Progenitor cell of endocrine pancreas (in vitro differentiated cells): ENCODE measurements around the gene ZNF235. TPM values are rescaled to one million over a fixed set of nuclear protein-coding genes. Genes with fewer than 3 reads are reported as not detected.

ENCODE experiments used
- DNase-seq: peaks from one replicate; pipeline ENCODE4 v3.0.0; 2021; ENCODE audit warnings: low spot score; ENCODE audit not compliant: unreplicated experiment
- H3K27ac Mint-ChIP-seq: 2 replicates; pipeline ENCODE4 v1.8.0; 2021; ENCODE audit warnings: mild to moderate bottlenecking, moderate library complexity, mixed read lengths
- H3K27me3 Mint-ChIP-seq: 2 replicates; pipeline ENCODE4 v1.8.0; 2021; ENCODE audit warnings: mixed read lengths
- H3K36me3 Mint-ChIP-seq: 2 replicates; pipeline ENCODE4 v1.8.0; 2022; ENCODE audit warnings: mixed read lengths; ENCODE audit not compliant: insufficient read depth
- H3K4me1 Mint-ChIP-seq: 2 replicates; pipeline ENCODE4 v1.8.0; 2021; ENCODE audit warnings: low read depth, mixed read lengths
- H3K4me3 Mint-ChIP-seq: 2 replicates; pipeline ENCODE4 v1.8.0; 2021; ENCODE audit warnings: low read depth, mild to moderate bottlenecking, moderate library complexity, mixed read lengths
- H3K9me3 Mint-ChIP-seq: 2 replicates; pipeline ENCODE4 v1.8.0; 2021; ENCODE audit warnings: low read depth, mixed read lengths
- total RNA-seq: library from RNA; stranded (reverse); gene quantifications from 2 replicates; pipeline ENCODE4 v1.2.1, GENCODE V29; 2021
- TF ChIP-seq, protein P1 (sequence below): fragments of 200-600 bp; sonication (generic); IDR thresholded peaks from one replicate; pipeline ENCODE4 v1.5.0; 2021; ENCODE audit warnings: antibody characterized with exemption, mild to moderate bottlenecking; ENCODE audit not compliant: unreplicated experiment

ZNF235 gene
- total RNA-seq, 1 donor from 2014 or later: 15.0 TPM

DNA sequence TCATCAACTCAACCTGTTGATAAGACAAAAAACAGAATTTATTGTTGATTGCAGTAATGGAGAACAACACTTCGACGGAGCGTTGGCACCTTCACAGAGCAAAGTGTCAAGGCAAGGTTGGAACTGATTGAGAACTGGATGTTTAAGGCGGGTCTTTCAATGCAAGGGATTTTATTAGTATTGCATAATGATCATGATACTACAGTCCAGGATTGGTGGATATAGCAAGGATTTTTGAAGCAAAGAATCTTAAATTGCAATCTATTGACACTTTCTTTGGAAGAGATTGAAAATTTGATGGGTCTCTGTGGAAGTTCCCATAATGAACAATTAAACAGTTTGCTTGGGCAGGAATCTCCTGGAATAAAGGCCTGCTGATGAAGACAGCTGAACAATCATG is 632 bp upstream of the ZNF235 start:
- no peak overlapping the region for H3K27ac Mint-ChIP-seq
- peaks cover 7% of the 10 kb centered on the region for H3K36me3 Mint-ChIP-seq
- DNase-seq: no peak
- peak overlapping the region; percentile 88 for H3K4me3 Mint-ChIP-seq
- no peaks in the 10 kb centered on the region for H3K27me3 Mint-ChIP-seq
- H3K4me1 Mint-ChIP-seq: peaks cover 9% of the 10 kb centered on the region
- H3K9me3 Mint-ChIP-seq: peaks cover 25% of the 10 kb centered on the region
- TF ChIP-seq, protein P1, sequence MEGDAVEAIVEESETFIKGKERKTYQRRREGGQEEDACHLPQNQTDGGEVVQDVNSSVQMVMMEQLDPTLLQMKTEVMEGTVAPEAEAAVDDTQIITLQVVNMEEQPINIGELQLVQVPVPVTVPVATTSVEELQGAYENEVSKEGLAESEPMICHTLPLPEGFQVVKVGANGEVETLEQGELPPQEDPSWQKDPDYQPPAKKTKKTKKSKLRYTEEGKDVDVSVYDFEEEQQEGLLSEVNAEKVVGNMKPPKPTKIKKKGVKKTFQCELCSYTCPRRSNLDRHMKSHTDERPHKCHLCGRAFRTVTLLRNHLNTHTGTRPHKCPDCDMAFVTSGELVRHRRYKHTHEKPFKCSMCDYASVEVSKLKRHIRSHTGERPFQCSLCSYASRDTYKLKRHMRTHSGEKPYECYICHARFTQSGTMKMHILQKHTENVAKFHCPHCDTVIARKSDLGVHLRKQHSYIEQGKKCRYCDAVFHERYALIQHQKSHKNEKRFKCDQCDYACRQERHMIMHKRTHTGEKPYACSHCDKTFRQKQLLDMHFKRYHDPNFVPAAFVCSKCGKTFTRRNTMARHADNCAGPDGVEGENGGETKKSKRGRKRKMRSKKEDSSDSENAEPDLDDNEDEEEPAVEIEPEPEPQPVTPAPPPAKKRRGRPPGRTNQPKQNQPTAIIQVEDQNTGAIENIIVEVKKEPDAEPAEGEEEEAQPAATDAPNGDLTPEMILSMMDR: no peak

DNA sequence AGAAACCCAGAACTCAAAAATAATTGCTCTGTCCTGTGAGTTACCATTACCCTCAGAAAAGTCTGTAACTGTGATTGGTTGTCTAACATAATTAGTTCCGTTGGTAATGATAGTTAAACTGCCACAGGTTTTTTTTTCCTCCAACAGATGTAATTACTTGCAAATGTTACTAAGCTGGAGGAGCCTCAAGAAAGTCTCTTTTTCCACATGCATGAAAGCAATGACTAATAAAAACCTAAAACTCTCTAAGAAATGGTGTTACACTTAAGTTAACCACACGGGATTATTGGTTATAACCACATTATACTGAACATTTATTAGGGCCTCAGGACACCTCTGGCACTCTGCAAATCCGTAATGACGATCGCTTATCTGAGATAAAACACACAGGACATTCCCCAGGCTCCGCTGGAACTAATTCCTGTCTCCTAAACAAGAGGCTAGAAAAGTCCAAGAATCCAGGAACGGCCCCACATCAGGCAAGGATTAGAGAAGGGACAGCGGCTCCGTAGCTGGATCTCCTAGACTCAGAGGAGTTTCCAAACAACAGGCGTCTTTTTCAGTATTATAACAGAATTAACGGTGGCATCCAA is 753 bp downstream of the ZNF235 start:
- H3K9me3 Mint-ChIP-seq: peaks cover 21% of the 10 kb centered on the region
- H3K27ac Mint-ChIP-seq: peak overlapping the region; percentile 90
- no peaks in the 10 kb centered on the region for H3K27me3 Mint-ChIP-seq
- DNase-seq: no peak
- TF ChIP-seq, protein P1: no peak
- H3K4me1 Mint-ChIP-seq: peaks cover 9% of the 10 kb centered on the region
- H3K4me3 Mint-ChIP-seq: peak overlapping the region; percentile 88
- peaks cover 14% of the 10 kb centered on the region for H3K36me3 Mint-ChIP-seq

DNA sequence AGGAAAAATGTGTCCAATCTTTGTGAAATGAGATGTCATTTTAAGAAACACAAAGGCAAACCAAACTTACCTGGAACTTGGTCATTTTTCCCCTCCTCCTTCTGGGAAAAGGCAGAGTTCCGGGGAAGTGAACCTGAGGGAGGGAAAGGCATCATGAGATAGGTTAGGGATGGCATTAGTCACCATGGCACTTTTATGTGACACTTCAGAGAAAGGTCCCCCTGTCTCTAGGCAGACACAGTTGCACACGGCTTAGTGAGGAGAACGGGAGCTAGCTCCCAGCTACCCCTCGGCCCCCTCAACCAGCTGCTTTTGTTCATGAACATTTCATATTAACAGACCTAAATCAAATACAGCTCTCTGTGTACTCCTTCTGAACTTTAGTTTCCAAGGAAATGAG is 1.5 kb downstream of the ZNF235 start:
- Mint-ChIP-seq H3K27me3 (no peaks in the 10 kb centered on the region), H3K36me3 (peaks cover 18% of the 10 kb centered on the region), H3K4me3 (peak overlapping the region; percentile 88), H3K4me1 (peaks cover 9% of the 10 kb centered on the region), H3K27ac (no peak overlapping the region), H3K9me3 (peaks cover 16% of the 10 kb centered on the region)
- TF ChIP-seq, protein P1: no peak
- no peak for DNase-seq

DNA sequence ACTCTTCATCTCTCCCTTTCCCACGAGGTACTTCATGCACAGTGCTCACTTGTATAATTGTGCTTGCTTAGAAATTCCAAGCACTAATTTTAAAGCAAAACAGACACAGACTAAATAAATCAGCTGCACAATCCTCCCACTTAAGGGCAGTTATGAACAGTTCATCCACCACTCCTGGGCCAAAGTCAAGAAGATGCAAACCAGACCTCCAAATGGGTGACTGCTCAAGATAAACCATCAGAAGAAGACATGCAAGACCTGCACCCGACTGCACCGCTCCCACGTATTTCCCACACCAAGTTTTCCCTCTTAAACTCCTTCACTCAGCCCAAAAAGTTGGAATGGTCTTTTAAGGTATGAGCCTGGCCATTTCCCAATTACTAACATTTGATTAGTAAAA is 19.9 kb downstream of the ZNF235 start:
- no peak for DNase-seq
- Mint-ChIP-seq H3K4me3 (no peak overlapping the region), H3K27me3 (no peaks in the 10 kb centered on the region), H3K27ac (no peak overlapping the region), H3K4me1 (no peaks in the 10 kb centered on the region), H3K9me3 (peaks cover 60% of the 10 kb centered on the region), H3K36me3 (peaks cover 60% of the 10 kb centered on the region)
- TF ChIP-seq, protein P1: no peak

DNA sequence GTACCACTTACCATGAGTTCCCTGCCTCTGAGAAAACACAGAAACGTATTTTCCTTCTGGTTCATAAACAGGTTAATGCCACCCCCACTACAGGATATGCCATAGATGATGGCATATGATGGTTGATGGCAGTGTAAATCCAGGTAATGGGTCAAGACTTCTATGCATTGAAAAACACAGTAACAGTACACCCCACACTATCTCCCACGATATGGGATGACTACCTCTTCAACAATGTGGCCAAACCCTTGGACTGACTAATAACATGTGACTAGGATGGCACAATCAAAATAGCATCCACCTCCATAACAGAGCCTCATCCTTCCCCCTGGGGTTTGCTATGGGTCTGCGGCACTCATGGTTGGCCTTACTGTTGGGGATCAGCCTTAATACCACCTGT is 22.0 kb downstream of the ZNF235 start:
- Mint-ChIP-seq H3K36me3 (peaks cover 49% of the 10 kb centered on the region), H3K9me3 (peaks cover 54% of the 10 kb centered on the region), H3K4me3 (no peak overlapping the region), H3K27me3 (no peaks in the 10 kb centered on the region), H3K27ac (no peak overlapping the region), H3K4me1 (no peaks in the 10 kb centered on the region)
- no peak for DNase-seq
- TF ChIP-seq, protein P1: no peak
